Measurements from ENCODE around the gene ADNP. TPM values are rescaled to one million over a fixed set of nuclear protein-coding genes. Genes with fewer than 3 reads are reported as not detected.

The ADNP gene
- polyA plus RNA-seq, 3 donors, result 1.4 to 16.6 (median 3.3) TPM

DNA sequence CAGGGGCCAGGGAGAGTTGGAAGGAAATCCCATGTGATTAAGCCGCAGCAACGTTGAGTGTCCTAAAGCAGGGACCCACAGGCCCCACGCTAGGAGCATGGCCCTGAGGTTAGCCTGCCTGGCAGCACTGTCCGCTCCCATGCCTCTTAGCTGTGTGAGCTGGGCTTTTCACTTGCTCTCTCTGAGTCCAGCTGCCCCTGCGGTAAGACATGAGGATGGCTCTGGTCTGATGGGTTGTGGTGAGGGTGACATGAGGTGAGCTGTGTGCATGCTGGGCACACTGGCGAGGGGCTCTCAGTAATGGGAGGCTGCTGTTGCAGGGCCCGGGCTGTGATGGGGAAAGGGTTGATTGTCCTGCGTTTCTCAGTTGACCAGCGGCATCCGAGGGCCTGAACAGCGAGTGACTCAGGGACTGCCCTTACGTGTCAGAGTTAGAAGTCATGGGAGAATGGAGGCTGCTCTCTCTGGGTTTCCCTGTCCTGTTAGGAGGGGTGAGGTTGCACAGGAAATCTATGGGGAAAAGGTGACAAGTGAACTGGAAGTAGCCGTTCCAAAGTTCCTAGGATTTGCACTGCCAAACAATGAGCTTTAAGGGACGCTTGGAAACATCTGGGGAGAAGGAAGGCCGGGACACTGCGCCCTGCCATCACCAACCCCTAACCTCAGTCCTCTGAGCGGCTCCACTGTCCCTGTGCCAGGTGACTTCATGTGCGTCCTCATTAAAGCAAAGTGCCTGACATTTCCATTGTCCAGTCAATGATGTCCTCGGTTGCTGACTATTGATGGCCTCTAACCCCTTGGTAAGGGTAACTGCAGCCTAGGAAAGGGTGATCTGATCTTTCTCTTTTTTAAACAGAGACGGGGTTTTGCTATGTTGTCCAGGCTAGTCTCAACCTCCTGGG lies 51.3 kb downstream of the ADNP start:
- Histone ChIP-seq H3K79me2 (ENCODE audit: insufficient read depth, low read length) (no peaks in the 10 kb centered on the region), H3K9me3 (replicated peaks in 1 of 2; ENCODE audit: control insufficient read depth in 1 of 2, insufficient read depth in 1 of 2, low read length in 2 of 2) (no peaks in the 10 kb centered on the region), H3K27ac (ENCODE audit: low read depth in 1 of 2, low read length in 2 of 2) (no peak overlapping the region), H3K4me2 (replicated peaks; ENCODE audit: extremely low read depth, low read length, poor library complexity, severe bottlenecking) (no peak overlapping the region), H3K4me1 (ENCODE audit: control insufficient read depth in 1 of 2, insufficient read depth in 2 of 2, low read length in 2 of 2) (no peaks in the 10 kb centered on the region), H4K20me1 (ENCODE audit: insufficient read depth, low read length) (no peaks in the 10 kb centered on the region), H3K27me3 (ENCODE audit: control insufficient read depth in 2 of 2, insufficient read depth in 2 of 2, low read length in 2 of 2) (no peaks in the 10 kb centered on the region), H3K36me3 (replicated peaks in 1 of 2; ENCODE audit: control insufficient read depth in 1 of 2, insufficient read depth in 2 of 2, low read length in 2 of 2) (no peaks in the 10 kb centered on the region), H3K4me3 (replicated peaks in 1 of 3; ENCODE audit: low read depth in 2 of 3, low read length in 3 of 3) (no peak overlapping the region), H2AFZ (ENCODE audit: insufficient read depth, low read depth, low read length, poor library complexity, severe bottlenecking) (no peak overlapping the region), H3K9ac (ENCODE audit: insufficient read depth, low read length, poor library complexity, severe bottlenecking) (no peak overlapping the region)
- peaks cover 0 to 6% (median 4%) of the 10 kb centered on the region in 3 donors for H3K27me3 Mint-ChIP-seq (ENCODE audit: low read depth in 3 of 3)
- no peaks in the 10 kb centered on the region for H3K36me3 Mint-ChIP-seq
- no peaks in the 10 kb centered on the region for H3K4me1 Mint-ChIP-seq
- peak overlapping the region in 1 of 7 donors; percentile 47 for H3K27ac Mint-ChIP-seq
- H3K9me3 Mint-ChIP-seq, result peaks cover 0 to 7% (median 0%) of the 10 kb centered on the region in 7 donors
- WGBS (ENCODE audit: insufficient coverage), result 97% methylated on average over 15 of the region's 20 CpGs
- no peak overlapping the region for H3K4me3 Mint-ChIP-seq
- DNase-seq, result no peak
- intact Hi-C loops (cut with micrococcal nuclease), result no loop called here
- TF ChIP-seq, protein P1, sequence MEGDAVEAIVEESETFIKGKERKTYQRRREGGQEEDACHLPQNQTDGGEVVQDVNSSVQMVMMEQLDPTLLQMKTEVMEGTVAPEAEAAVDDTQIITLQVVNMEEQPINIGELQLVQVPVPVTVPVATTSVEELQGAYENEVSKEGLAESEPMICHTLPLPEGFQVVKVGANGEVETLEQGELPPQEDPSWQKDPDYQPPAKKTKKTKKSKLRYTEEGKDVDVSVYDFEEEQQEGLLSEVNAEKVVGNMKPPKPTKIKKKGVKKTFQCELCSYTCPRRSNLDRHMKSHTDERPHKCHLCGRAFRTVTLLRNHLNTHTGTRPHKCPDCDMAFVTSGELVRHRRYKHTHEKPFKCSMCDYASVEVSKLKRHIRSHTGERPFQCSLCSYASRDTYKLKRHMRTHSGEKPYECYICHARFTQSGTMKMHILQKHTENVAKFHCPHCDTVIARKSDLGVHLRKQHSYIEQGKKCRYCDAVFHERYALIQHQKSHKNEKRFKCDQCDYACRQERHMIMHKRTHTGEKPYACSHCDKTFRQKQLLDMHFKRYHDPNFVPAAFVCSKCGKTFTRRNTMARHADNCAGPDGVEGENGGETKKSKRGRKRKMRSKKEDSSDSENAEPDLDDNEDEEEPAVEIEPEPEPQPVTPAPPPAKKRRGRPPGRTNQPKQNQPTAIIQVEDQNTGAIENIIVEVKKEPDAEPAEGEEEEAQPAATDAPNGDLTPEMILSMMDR (IDR thresholded peaks at IDR 0.05), result no peak

DNA sequence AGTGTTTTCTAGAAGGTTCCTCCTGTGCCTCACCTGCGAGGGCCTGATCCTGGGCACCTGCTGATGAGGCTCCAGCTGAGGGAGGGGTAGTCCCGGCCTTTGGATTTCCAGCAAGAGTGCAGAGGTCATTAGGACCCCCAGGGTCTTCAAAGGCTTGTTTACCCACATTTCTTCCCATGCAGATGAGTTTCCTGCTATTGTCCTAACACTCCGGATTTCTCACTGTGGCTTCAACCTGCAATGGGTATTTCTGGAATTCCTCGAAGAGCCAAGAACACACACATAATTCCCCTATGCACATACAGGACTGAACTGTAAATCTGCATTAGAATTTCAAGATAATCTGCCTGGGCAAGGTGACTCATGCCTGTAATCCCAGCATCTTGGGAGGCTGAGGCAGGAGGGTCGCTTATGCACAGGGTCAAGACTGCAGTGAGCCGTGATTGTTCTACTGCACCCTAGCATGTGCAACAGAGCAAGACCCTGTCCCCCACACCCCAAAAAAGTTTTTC lies 53.9 kb downstream of the ADNP start:
- Histone ChIP-seq H3K9ac (ENCODE audit: insufficient read depth, low read length, poor library complexity, severe bottlenecking) (no peak overlapping the region), H3K4me1 (ENCODE audit: control insufficient read depth in 1 of 2, insufficient read depth in 2 of 2, low read length in 2 of 2) (no peaks in the 10 kb centered on the region), H2AFZ (ENCODE audit: insufficient read depth, low read depth, low read length, poor library complexity, severe bottlenecking) (no peak overlapping the region), H3K4me2 (replicated peaks; ENCODE audit: extremely low read depth, low read length, poor library complexity, severe bottlenecking) (no peak overlapping the region), H3K79me2 (ENCODE audit: insufficient read depth, low read length) (no peaks in the 10 kb centered on the region), H3K27ac (ENCODE audit: low read depth in 1 of 2, low read length in 2 of 2) (no peak overlapping the region), H3K27me3 (ENCODE audit: control insufficient read depth in 2 of 2, insufficient read depth in 2 of 2, low read length in 2 of 2) (no peaks in the 10 kb centered on the region), H4K20me1 (ENCODE audit: insufficient read depth, low read length) (no peaks in the 10 kb centered on the region), H3K9me3 (replicated peaks in 1 of 2; ENCODE audit: control insufficient read depth in 1 of 2, insufficient read depth in 1 of 2, low read length in 2 of 2) (no peaks in the 10 kb centered on the region), H3K4me3 (replicated peaks in 1 of 3; ENCODE audit: low read depth in 2 of 3, low read length in 3 of 3) (no peak overlapping the region), H3K36me3 (replicated peaks in 1 of 2; ENCODE audit: control insufficient read depth in 1 of 2, insufficient read depth in 2 of 2, low read length in 2 of 2) (no peaks in the 10 kb centered on the region)
- TF ChIP-seq, protein P1 (IDR thresholded peaks at IDR 0.05), result no peak
- Mint-ChIP-seq H3K4me1 (no peaks in the 10 kb centered on the region), H3K9me3 (no peaks in the 10 kb centered on the region), H3K27me3 (ENCODE audit: low read depth in 3 of 3) (peaks cover 0 to 6% (median 4%) of the 10 kb centered on the region in 3 donors), H3K27ac (no peak overlapping the region), H3K4me3 (no peak overlapping the region), H3K36me3 (no peaks in the 10 kb centered on the region)
- intact Hi-C loops (cut with micrococcal nuclease), result no loop called here
- no peak for DNase-seq
- 100% methylated on average over 5 of the region's 6 CpGs for WGBS (ENCODE audit: insufficient coverage)
